NCI-H510A (cell line): ENCODE data around the gene UBL7.

Source experiments
- DNase-seq: peaks from one replicate; lab custom pipeline; 2025; lab: John Stamatoyannopoulos, UW

UBL7 gene

DNA sequence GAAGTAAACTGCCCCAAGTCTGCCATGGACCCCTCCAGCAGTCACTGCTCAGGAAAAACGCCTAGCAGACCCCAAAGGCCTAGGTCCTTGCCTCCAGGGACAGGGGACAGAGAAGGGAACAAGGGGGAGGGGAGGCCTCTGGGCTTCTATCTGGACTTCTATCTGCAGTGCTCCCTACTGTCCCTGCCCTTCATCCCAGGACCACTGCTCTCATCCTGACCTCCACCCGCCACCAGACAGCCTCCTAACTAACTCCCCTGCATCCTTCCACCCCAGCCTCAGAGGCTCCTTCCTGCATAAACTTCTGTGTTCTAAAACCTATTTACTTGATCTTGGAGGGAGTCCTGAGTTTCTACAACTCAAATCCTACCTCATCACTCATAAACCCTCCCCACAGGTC is 52.6 kb downstream of the UBL7 start:
- no peak for DNase-seq

DNA sequence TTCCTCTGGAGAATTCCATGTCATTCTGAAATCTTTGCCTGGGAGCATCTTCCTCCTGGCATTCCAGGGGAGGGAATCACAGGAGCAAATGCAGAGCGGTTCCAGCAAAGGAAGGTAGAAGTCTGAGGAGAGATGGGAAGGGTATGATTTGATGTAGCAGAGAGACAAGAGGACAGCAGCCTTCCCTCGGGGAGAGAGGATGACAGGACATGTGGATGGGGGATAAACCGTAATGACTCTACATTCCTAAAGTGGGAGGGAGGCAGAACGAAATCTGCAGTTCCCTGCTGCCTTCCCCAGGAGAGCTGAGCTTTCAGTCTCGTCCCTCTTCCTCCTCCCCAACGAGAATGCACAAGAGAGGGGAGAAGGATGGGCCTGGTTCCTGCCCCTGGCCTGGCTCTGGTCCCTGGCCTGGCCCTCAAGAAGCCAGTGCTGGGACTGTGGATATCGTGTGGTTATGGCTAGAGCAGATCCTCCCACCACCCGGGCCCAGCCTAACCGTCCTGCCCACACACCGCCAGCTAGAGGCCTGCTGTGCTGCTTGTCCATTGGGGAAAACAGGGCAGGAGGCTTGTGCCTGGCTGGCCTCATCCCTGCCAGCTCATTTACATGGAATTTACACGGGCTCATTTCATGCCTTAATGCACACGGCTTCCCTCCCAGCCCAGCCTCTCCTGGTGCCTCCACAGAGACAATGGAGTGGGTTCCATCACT is 53.8 kb downstream of the UBL7 start:
- no peak for DNase-seq

DNA sequence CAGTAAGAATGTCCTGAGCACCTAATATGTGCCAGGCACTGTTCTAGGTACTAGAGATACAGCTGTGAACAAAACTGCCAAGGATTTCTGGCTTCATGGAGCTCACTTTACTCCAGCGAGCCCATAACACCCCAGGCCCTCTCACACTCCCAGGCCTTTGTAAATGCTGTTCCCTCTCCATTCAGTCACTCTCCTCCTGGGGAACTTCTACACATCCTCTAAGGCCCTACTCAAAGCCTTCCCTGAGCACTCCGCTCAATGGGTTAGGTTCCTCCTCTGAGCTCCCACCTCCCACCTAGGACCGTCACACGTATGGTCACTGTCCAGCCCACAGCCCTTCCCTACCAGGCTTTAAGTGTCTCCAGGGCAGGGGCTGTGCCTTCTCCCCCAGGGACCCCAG is 54.4 kb downstream of the UBL7 start:
- DNase-seq: no peak

DNA sequence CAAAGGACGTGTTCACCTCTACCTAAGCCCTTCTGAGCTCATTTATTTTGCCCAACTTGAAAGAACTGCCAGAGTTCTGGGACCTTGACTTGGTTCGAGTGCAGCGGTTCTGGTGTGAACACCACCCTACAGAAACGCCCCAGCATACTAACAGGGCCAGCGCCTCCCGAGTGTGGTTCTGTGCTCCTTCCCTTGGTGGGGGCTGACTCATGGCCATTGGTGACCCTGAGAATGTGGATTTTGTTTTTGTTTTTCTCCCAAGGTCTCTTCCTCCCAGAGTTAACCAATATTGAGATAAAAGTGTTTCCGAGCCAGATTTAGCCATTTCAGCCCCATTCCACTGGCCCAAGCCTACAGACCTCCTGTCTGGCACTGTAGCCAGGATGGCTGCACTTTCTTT is 55.1 kb downstream of the UBL7 start:
- DNase-seq: no peak

- no peak for DNase-seq
Measured at GRCh38 chr15:74403991-74404563, 56.9 kb downstream of the UBL7 start.

GRCh38 chr15:74403588-74403919 is 57.4 kb downstream of the UBL7 start:
- DNase-seq: no peak

GRCh38 chr15:74402873-74403587 is 57.9 kb downstream of the UBL7 start:
- DNase-seq: no peak

DNA sequence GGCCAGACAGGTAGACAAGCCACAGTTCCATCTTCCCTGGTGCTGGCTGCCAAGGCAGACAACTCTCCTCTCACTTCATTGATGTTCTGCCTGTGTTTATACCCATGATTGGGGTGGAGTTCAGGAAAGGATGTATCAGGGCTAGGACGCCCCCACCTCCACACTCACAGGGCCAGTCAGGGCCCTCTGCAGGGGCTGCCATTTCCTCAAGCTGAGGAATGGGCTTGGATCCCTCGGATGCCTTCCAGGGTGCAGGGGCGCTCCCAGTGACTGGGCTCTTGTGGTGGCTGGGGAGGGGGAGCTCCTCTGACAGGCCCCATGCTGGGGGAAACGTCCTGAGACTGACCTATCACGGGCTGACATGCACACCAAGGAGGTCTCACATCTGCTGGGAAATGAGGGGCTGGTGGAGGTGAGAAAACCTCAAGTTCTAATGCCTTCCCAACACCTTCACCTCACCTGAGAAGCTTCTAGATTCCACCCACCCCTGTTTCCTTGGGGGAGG is 58.6 kb downstream of the UBL7 start:
- no peak for DNase-seq

DNA sequence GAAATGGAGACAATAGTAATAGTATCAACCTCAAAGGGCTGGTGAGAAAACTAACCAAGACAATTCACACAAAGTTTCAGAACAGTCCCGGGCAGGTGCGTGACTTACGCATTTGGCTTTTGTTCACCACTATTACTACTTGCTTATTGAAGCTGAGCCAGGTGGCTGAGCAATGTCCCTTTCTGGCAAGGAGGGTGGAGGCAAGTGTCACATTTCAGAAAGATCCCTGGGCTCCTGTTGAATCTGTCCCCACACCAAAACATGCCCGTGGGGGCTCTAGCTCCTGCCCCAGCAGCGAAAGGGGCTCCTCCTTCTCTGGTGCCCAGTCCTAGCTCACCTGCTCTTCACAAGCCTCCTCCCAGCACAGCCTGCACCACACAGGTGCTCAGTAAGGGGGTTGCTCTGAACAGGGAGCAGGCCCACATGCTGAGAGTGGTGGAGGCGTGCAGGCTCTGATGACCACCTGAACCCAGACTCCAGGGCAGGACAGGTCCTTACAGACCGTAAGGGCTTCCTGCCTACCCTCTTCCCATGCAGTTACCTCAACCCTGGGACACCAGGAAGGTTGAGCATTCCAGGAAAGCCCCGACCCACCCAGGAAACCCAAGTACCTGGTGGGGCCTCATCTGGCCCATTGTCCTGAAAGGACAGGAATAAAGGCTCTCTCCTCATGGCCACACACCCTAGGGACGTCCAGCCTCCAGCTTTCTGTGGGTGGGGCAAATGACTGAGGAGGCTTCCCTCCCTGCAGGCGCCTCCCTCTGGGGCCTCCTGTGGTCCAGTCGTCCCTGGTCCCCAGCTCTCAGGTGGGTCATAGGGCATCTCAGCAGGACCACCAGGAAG is 59.8 kb downstream of the UBL7 start:
- DNase-seq: no peak

GRCh38 chr15:74400313-74400860 is 60.6 kb downstream of the UBL7 start:
- DNase-seq: no peak

DNA sequence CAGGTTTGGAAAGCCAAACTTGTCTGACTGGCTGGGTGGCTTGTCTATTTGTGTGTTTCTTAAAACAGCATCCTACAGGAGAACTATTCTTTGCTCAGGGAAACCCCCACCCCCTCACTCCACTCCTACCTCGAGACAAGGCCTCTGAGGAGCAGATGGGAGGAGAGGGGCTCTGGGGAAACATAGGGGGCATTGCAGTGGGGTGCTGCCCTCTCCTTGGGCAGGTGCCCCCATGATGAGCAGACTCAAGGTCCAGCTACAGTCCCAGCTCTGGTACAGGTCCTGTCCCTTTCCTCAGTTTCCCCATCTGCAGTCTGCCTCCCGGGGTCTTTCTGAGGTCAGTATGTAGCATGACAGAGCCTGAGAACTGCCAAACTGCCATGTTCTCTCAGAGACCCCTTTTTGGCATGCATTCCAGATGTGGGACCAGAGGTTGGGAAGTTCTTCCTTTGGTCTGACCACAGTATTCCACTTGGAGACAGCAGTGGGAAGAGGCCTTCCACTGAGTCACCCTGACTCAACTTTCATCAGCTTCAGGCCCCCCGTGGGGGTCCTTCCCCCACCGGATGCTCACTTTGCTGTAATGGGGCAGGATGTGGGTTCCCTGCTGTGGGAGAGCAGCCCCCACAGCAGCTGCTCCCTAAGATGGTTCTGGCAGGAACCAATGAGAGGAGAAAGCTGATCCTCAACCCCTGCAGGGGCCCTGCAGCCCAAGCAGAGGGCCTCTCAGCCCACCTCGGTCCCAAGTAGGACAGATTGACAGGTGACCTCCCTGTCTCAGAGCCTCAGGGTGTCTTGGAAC is 61.2 kb downstream of the UBL7 start:
- no peak for DNase-seq

DNA sequence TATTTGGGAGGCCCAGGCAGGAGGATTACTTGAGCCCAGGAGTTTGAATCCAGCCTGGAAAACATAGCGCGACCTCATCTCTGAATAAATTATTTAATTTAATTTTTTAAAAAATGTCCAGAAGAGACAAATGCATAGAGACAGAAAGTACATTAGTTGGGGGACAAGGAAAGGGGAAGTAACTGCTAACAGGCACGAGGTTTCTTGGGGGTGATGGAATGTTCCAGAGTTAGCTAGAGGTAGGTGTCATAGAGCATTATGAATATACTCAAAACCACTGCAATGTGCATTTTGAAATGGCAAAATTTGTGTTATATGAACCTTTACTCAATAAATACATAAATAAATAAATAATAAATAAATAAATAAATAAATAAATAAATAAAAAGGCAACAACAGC is 61.9 kb downstream of the UBL7 start:
- no peak for DNase-seq

DNA sequence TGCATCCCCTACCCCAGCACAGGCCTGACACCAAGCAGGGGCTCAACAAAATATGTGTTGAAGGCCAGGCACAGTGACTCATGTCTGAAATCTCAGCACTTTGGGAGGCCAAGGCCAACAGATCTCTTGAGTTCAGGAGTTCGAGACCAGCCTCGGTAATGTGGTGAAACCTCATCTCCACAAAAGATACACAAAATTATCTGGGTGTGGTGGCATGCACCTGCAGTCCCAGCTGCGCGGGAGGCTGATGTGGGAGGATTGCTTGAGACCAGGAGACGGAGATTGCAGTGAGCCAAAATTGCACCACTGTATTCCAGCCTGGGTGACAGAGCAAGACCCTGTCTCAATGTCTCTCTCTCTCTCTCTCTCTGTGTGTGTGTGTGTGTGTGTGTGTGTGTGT is 62.8 kb downstream of the UBL7 start:
- no peak for DNase-seq

DNA sequence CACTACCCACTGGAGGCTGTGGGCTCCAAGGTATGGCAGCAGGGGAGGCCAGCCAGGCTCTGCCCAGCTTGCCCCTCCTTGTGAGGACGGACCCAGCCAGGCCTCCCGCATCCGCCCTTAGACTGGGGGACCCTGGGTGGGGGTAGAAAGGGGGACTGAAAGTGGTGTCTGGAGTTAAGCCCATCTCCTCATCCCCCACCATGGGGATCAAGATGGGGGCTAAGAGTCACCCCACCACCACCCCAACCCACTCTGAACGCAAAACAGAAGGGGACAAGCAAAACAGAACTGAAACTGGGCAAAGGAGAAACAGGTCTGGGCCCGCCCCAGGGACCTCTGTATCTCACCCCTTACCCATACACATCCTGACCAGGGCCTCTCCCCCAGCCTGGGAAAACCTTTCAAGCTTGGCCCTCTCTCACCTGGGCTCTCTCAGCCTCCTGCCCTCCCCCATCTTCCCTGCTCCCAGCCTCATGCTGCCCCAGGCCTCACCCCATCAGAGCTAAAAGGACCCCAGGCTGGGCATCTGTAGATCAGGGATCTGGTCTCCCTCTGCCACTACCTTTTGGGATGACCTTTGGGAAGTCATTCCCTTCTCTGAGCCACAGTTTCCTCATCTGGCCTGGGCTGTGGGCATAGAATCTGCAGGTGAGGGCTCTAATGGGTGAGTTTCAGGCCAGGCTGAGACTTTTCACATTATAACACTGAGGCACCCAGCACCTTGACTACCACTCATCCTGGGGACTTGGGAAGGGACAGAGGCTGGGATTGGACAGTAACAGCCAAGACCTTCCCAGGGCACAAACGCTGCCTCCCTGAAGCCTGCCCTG is 63.5 kb downstream of the UBL7 start:
- DNase-seq: no peak

DNA sequence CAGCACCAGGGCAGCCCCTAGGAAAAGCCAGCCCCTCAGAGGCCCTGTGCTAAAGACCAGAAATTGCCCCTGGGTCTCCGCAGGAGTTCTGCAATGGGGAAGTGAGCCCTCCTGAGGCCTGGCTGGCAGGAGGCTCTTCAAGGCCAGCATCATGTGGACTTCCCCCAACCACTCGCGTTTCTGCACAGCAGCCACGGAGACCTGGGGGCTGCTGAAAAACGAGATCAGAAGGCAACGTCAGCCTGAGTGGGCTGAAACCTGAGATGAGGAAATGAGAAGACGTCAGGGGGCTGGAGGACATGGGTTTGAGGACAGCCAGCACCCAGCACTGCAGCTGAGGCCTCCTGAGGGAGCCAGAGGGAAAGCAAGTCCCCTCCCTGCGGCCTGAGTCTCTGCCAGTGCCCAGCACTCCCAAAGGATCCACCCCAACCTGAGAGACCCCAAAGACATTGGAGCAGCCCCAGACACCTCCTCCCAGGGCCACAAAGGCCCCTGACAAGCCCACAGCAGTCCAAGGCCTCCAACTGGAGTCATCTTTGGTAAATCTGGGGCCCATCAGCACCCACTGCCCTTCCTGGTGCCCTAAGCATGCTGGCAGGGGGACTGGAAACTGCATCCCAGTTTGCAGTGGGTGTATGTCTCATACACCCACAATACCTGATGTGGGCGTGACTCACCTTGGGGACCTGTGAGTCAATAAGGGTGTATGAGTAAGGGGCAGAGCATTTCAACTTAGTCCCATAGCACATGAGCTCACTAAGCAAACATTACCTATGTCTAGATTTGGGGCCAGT is 64.3 kb downstream of the UBL7 start:
- DNase-seq: no peak

- DNase-seq: no peak
Measured at GRCh38 chr15:74396146-74396438, 64.9 kb downstream of the UBL7 start.
